Measurements from ENCODE around the gene TEAD1.

DNA sequence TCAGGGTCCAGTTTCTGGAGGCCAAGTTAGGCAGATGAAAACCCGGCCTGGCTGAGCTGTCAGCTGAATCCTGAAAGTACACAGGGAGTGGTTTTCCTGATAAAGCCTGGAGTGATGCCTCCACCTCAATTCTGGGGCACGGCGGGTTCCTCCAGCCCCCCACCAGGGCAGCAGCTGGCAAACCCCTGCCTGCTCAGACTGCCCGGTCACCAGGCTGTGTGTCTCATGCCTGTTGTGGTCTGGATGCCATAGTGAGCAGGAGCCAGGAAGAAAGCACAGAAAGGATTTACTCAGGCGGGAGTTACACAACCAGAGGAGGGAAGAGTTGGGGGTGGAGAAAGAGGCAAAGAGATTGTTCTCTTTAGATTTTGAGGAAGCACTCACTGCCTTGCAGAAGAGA lies 215.0 kb downstream of the TEAD1 start:
- TF ChIP-seq, protein P1, sequence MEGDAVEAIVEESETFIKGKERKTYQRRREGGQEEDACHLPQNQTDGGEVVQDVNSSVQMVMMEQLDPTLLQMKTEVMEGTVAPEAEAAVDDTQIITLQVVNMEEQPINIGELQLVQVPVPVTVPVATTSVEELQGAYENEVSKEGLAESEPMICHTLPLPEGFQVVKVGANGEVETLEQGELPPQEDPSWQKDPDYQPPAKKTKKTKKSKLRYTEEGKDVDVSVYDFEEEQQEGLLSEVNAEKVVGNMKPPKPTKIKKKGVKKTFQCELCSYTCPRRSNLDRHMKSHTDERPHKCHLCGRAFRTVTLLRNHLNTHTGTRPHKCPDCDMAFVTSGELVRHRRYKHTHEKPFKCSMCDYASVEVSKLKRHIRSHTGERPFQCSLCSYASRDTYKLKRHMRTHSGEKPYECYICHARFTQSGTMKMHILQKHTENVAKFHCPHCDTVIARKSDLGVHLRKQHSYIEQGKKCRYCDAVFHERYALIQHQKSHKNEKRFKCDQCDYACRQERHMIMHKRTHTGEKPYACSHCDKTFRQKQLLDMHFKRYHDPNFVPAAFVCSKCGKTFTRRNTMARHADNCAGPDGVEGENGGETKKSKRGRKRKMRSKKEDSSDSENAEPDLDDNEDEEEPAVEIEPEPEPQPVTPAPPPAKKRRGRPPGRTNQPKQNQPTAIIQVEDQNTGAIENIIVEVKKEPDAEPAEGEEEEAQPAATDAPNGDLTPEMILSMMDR (IDR thresholded peaks at IDR 0.05; ENCODE audit: low read depth, low read length, poor library complexity, severe bottlenecking): no peak
- TF ChIP-seq EZH2phosphoT487 (IDR thresholded peaks at IDR 0.05; ENCODE audit: borderline replicate concordance, low read length): no peak
